Mesothelial cell of epicardium (in vitro differentiated cells): ENCODE results near the gene LRIG3. TPM values are rescaled to one million over a fixed set of nuclear protein-coding genes. Genes with fewer than 3 reads are reported as not detected.

Source experiments
- DNase-seq, 2 experiments: peaks; one replicate each; pipeline ENCODE4 v3.0.0; 2021; ENCODE audit warnings: low spot score in 2 of 2; ENCODE audit not compliant: unreplicated experiment in 2 of 2
- H3K27ac Mint-ChIP-seq: 2 replicates; pipeline ENCODE4 v1.8.0; 2021; ENCODE audit warnings: mixed read lengths
- H3K27me3 Mint-ChIP-seq: 2 replicates; pipeline ENCODE4 v1.8.0; 2021; ENCODE audit warnings: low read depth, mixed read lengths
- H3K36me3 Mint-ChIP-seq: 2 replicates; pipeline ENCODE4 v1.8.0; 2021; ENCODE audit warnings: mixed read lengths
- H3K4me1 Mint-ChIP-seq: 2 replicates; pipeline ENCODE4 v1.8.0; 2021; ENCODE audit warnings: mixed read lengths
- H3K4me3 Mint-ChIP-seq: 2 replicates; pipeline ENCODE4 v1.8.0; 2021; ENCODE audit warnings: mild to moderate bottlenecking, moderate library complexity, mixed read lengths
- H3K9me3 Mint-ChIP-seq: 2 replicates; pipeline ENCODE4 v1.8.0; 2021; ENCODE audit warnings: mixed read lengths
- total RNA-seq: library from RNA; stranded (reverse); gene quantifications from 3 replicates; pipeline ENCODE4 v1.2.1, GENCODE V29; 2021
- TF ChIP-seq, protein P1 (sequence below): fragments of 200-600 bp; sonication (generic); IDR thresholded peaks from one replicate; pipeline ENCODE4 v1.5.0; 2021; ENCODE audit warnings: antibody characterized with exemption; ENCODE audit not compliant: unreplicated experiment

The LRIG3 gene
- total RNA-seq, 1 donor from 2014 or later = 20.3 TPM

DNA sequence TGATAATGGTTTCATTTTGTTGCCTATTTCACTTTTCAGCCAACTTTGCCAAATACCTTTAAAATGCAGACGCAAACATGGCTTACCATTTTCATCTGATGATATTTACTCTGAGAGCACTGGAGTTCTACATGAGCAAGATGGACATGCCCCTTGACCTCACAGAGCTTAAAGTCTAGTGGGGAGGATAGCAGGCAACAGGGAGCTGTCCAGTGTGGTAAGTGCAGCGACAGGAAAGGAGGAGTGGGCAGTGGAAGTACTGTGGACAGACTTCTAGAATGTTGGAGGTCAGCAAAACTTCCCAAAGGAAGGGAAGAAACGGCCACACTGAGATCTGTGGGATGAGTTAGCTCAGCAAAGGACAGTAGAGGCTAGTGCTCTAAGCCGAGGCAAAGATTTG is 25.3 kb downstream of the LRIG3 start:
- Mint-ChIP-seq H3K9me3 (no peaks in the 10 kb centered on the region), H3K4me1 (peaks cover 21% of the 10 kb centered on the region), H3K36me3 (peaks cover 5% of the 10 kb centered on the region), H3K27me3 (no peaks in the 10 kb centered on the region), H3K4me3 (no peak overlapping the region), H3K27ac (no peak overlapping the region)
- DNase-seq = no peak
- TF ChIP-seq, protein P1, sequence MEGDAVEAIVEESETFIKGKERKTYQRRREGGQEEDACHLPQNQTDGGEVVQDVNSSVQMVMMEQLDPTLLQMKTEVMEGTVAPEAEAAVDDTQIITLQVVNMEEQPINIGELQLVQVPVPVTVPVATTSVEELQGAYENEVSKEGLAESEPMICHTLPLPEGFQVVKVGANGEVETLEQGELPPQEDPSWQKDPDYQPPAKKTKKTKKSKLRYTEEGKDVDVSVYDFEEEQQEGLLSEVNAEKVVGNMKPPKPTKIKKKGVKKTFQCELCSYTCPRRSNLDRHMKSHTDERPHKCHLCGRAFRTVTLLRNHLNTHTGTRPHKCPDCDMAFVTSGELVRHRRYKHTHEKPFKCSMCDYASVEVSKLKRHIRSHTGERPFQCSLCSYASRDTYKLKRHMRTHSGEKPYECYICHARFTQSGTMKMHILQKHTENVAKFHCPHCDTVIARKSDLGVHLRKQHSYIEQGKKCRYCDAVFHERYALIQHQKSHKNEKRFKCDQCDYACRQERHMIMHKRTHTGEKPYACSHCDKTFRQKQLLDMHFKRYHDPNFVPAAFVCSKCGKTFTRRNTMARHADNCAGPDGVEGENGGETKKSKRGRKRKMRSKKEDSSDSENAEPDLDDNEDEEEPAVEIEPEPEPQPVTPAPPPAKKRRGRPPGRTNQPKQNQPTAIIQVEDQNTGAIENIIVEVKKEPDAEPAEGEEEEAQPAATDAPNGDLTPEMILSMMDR = no peak

- H3K36me3 Mint-ChIP-seq = peaks cover 9% of the 10 kb centered on the region
- H3K4me3 Mint-ChIP-seq = no peak overlapping the region
- H3K27ac Mint-ChIP-seq = no peak overlapping the region
- no peaks in the 10 kb centered on the region for H3K27me3 Mint-ChIP-seq
- TF ChIP-seq, protein P1 = no peak
- no peaks in the 10 kb centered on the region for H3K9me3 Mint-ChIP-seq
- no peak for DNase-seq
- peaks cover 21% of the 10 kb centered on the region for H3K4me1 Mint-ChIP-seq
Measured at GRCh38 chr12:58894040-58894439, 26.3 kb downstream of the LRIG3 start.

DNA sequence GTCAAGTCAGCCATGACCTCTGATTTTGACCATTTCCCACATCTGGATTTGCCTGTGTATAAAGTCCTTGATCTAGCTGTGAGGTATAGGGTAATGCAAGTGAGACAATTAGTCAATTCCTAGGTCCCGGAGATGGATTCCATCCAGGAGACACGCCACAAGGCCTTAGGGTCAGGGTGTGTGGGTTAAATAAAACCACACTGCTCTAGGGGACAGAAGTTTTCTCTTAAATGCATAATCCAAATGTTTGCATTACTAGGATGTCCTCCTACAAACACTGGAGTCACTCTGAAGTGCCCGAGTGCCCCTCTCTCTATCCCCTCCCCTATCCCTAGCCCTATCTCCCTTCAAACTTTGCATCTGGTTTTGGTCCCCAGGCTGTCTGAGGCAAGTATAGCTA is 26.8 kb downstream of the LRIG3 start:
- H3K27ac Mint-ChIP-seq = no peak overlapping the region
- peaks cover 21% of the 10 kb centered on the region for H3K4me1 Mint-ChIP-seq
- TF ChIP-seq, protein P1 = no peak
- H3K9me3 Mint-ChIP-seq = no peaks in the 10 kb centered on the region
- H3K4me3 Mint-ChIP-seq = no peak overlapping the region
- H3K27me3 Mint-ChIP-seq = no peaks in the 10 kb centered on the region
- H3K36me3 Mint-ChIP-seq = peaks cover 11% of the 10 kb centered on the region
- no peak for DNase-seq

- TF ChIP-seq, protein P1 = no peak
- Mint-ChIP-seq H3K27me3 (no peaks in the 10 kb centered on the region), H3K4me3 (no peak overlapping the region), H3K36me3 (peaks cover 33% of the 10 kb centered on the region), H3K27ac (no peak overlapping the region), H3K9me3 (no peaks in the 10 kb centered on the region), H3K4me1 (peaks cover 9% of the 10 kb centered on the region)
- no peak for DNase-seq
Measured at GRCh38 chr12:58889557-58889956, 30.7 kb downstream of the LRIG3 start.

- Mint-ChIP-seq H3K4me1 (peaks cover 9% of the 10 kb centered on the region), H3K36me3 (peaks cover 43% of the 10 kb centered on the region), H3K4me3 (no peak overlapping the region), H3K27ac (no peak overlapping the region), H3K27me3 (no peaks in the 10 kb centered on the region), H3K9me3 (no peaks in the 10 kb centered on the region)
- TF ChIP-seq, protein P1 = no peak
- DNase-seq = no peak
Measured at GRCh38 chr12:58888131-58888783, 32.0 kb downstream of the LRIG3 start.
